ENCODE data around the gene HOXC13. TPM values are rescaled to one million over a fixed set of nuclear protein-coding genes. Genes with fewer than 3 reads are reported as not detected.

Gene HOXC13
- total RNA-seq, 2 experiments from 2014 or later = not detected

- Mint-ChIP-seq H3K36me3 (ENCODE audit: low read depth) (peaks cover 2% of the 10 kb centered on the region), H3K4me1 (ENCODE audit: low read depth) (peaks cover 46% of the 10 kb centered on the region), H3K27me3 (peaks cover 88% of the 10 kb centered on the region), H3K9me3 (no peaks in the 10 kb centered on the region), H3K27ac (no peak overlapping the region), H3K4me3 (no peak overlapping the region)
- ChIA-PET CTCF (interaction anchor here (1.3 to 4.0 kb wide), 7 partner anchors 9 to 247 kb away, joined by 3 to 27 read pairs (median 5); partner anchors contain the start of genes HOXC10 and HOXC5), POLR2A (interaction anchor here (1.0 kb wide), 2 partner anchors 8 to 42 kb away, joined by 3 read pairs; no protein-coding TSS in a partner anchor)
- no peak for TF ChIP-seq CTCF (IDR thresholded peaks at IDR 0.05)
- intact Hi-C loops (cut with micrococcal nuclease) = loop anchor here (5.0 kb wide), 1 partner anchor 36 kb away; no protein-coding TSS in a partner anchor
- ATAC-seq = no peak
- no peak for DNase-seq
Measured at GRCh38 chr12:53993162-53994008, 54.8 kb downstream of the HOXC13 start.

GRCh38 chr12:53994009-53994263 is 55.3 kb downstream of the HOXC13 start:
- Mint-ChIP-seq H3K27ac (no peak overlapping the region), H3K27me3 (peaks cover 89% of the 10 kb centered on the region), H3K4me1 (ENCODE audit: low read depth) (peaks cover 45% of the 10 kb centered on the region), H3K4me3 (no peak overlapping the region), H3K9me3 (no peaks in the 10 kb centered on the region), H3K36me3 (ENCODE audit: low read depth) (peaks cover 2% of the 10 kb centered on the region)
- POLR2A ChIA-PET = no interaction called here
- CTCF ChIA-PET = interaction anchor here (1.3 to 4.0 kb wide), 4 partner anchors 9 to 222 kb away, joined by 3 to 18 read pairs (median 4); partner anchors contain the start of gene HOXC10
- TF ChIP-seq CTCF (IDR thresholded peaks at IDR 0.05) = no peak
- DNase-seq = no peak
- intact Hi-C loops (cut with micrococcal nuclease) = loop anchor here (5.0 kb wide), 1 partner anchor 37 kb away; no protein-coding TSS in a partner anchor
- no peak for ATAC-seq

- ChIA-PET CTCF (interaction anchor here (1.3 to 1.6 kb wide), 2 partner anchors 10 to 50 kb away, joined by 3 to 5 read pairs; partner anchors contain the start of gene HOXC10), POLR2A (no interaction called here)
- H3K27me3 Mint-ChIP-seq = peaks cover 88% of the 10 kb centered on the region
- peaks cover 2% of the 10 kb centered on the region for H3K36me3 Mint-ChIP-seq (ENCODE audit: low read depth)
- peak overlapping the region; percentile 62 for H3K4me3 Mint-ChIP-seq
- DNase-seq (no peak), ATAC-seq (no peak)
- intact Hi-C loops (cut with micrococcal nuclease) = loop anchor here (5.0 kb wide), 1 partner anchor 37 kb away; no protein-coding TSS in a partner anchor
- no peak overlapping the region for H3K27ac Mint-ChIP-seq
- no peak for TF ChIP-seq CTCF (IDR thresholded peaks at IDR 0.05)
- H3K9me3 Mint-ChIP-seq = no peaks in the 10 kb centered on the region
- peaks cover 41% of the 10 kb centered on the region for H3K4me1 Mint-ChIP-seq (ENCODE audit: low read depth)
Measured at GRCh38 chr12:53994264-53995001, 55.8 kb downstream of the HOXC13 start.

- ATAC-seq (peak; percentile 51), DNase-seq (no peak)
- peak overlapping the region; percentile 62 for H3K4me3 Mint-ChIP-seq
- no peak for TF ChIP-seq CTCF (IDR thresholded peaks at IDR 0.05)
- POLR2A ChIA-PET = no interaction called here
- peaks cover 2% of the 10 kb centered on the region for H3K36me3 Mint-ChIP-seq (ENCODE audit: low read depth)
- H3K9me3 Mint-ChIP-seq = no peaks in the 10 kb centered on the region
- no peak overlapping the region for H3K27ac Mint-ChIP-seq
- intact Hi-C loops (cut with micrococcal nuclease) = no loop called here
- H3K27me3 Mint-ChIP-seq = peaks cover 86% of the 10 kb centered on the region
- CTCF ChIA-PET = interaction anchor here (1.4 to 2.7 kb wide), 2 partner anchors 38 to 213 kb away, joined by 5 to 8 read pairs; partner anchors contain the start of gene HOXC5
- peaks cover 41% of the 10 kb centered on the region for H3K4me1 Mint-ChIP-seq (ENCODE audit: low read depth)
Measured at GRCh38 chr12:53995002-53995377, 56.4 kb downstream of the HOXC13 start.

Data from activated CD8-positive, alpha-beta T cell treated with anti-CD3 and anti-CD28 coated beads for 36 hours (primary cell).